ENCODE data around the gene LRP1B. TPM values are rescaled to one million over a fixed set of nuclear protein-coding genes. Genes with fewer than 3 reads are reported as not detected.

The LRP1B gene
- total RNA-seq, 3 donors from 2014 or later = 2.3 to 29.8 (median 21.8) TPM

DNA sequence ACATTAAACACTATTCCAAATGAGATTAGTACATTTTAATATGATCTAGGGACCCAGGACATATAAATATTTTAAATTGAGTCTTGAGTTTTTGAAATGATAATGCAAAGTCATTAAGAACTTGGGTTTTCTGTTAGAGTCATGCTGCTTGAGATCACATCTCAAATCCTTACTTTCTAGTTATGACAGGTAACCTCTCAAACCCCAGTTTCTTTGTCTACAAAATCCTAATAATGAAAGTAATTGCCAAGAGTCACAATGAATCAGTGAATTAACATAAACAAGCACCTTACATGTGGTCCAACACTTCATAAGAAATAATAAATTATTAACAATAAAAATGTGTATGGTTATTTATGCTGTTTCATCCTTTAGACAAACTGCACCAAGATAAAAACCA lies 607.6 kb downstream of the LRP1B start:
- Histone ChIP-seq H3K36me3 (no peaks in the 10 kb centered on the region), H3K4me3 (no peak overlapping the region), H3K4me1 (no peaks in the 10 kb centered on the region), H3K9me3 (no peaks in the 10 kb centered on the region), H3K27me3 (no peaks in the 10 kb centered on the region), H3K27ac (no peak overlapping the region)
- no peak for DNase-seq (ENCODE audit: low spot score in 2 of 2)
- intact Hi-C loops (cut with DNase I; ENCODE audit: low total_unique reads) = no loop called here
- TF ChIP-seq POLR2AphosphoS5 (IDR thresholded peaks at IDR 0.05) (no peak), POLR2A (IDR thresholded peaks at IDR 0.05) (no peak)
- TF ChIP-seq, protein P1, sequence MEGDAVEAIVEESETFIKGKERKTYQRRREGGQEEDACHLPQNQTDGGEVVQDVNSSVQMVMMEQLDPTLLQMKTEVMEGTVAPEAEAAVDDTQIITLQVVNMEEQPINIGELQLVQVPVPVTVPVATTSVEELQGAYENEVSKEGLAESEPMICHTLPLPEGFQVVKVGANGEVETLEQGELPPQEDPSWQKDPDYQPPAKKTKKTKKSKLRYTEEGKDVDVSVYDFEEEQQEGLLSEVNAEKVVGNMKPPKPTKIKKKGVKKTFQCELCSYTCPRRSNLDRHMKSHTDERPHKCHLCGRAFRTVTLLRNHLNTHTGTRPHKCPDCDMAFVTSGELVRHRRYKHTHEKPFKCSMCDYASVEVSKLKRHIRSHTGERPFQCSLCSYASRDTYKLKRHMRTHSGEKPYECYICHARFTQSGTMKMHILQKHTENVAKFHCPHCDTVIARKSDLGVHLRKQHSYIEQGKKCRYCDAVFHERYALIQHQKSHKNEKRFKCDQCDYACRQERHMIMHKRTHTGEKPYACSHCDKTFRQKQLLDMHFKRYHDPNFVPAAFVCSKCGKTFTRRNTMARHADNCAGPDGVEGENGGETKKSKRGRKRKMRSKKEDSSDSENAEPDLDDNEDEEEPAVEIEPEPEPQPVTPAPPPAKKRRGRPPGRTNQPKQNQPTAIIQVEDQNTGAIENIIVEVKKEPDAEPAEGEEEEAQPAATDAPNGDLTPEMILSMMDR (IDR thresholded peaks at IDR 0.05) = no peak

DNA sequence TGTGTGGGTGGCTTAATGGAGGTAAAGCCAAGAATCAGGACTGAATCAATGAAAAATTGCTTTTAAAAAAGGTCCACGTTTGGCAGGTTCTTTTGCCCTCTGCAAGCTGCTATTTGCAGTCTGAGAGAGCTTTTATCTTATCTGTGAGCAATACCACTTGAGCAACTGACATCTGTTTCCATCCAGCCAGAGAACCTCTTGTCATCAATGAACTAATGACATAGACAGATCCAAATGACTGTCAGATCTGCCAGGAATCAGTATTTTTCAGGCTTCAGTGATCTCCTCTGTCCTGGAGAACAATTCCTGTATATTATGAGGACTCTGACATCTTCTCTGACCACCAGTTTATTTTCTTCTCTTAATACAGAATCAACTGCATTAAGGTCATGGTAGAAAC lies 608.1 kb downstream of the LRP1B start:
- Histone ChIP-seq H3K4me3 (no peak overlapping the region), H3K4me1 (no peaks in the 10 kb centered on the region), H3K27ac (no peak overlapping the region), H3K9me3 (no peaks in the 10 kb centered on the region), H3K36me3 (no peaks in the 10 kb centered on the region), H3K27me3 (no peaks in the 10 kb centered on the region)
- DNase-seq (ENCODE audit: low spot score in 2 of 2) = no peak
- TF ChIP-seq POLR2A (IDR thresholded peaks at IDR 0.05) (no peak), POLR2AphosphoS5 (IDR thresholded peaks at IDR 0.05) (no peak)
- TF ChIP-seq, protein P1 (IDR thresholded peaks at IDR 0.05) = no peak
- intact Hi-C loops (cut with DNase I; ENCODE audit: low total_unique reads) = no loop called here

DNA sequence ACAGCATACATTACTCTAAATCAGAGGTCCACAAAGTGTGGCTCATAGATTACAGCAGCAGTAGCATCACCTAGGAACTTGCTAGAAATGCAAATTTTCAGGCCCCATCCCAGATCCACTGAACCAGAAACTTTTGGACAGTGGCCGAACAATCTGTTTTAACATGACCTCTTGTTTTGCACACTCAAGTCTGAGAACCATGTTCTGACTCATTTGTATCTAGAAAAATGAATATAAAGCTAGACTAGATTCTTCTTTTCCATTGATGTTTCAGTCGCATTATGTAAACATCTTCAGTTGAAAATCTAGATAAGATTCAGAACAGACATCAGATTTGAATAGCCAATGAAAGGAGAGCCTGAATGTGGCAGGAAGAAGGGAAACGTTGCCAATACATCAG lies 608.8 kb downstream of the LRP1B start:
- no peaks in the 10 kb centered on the region for H3K9me3 ChIP-seq

DNA sequence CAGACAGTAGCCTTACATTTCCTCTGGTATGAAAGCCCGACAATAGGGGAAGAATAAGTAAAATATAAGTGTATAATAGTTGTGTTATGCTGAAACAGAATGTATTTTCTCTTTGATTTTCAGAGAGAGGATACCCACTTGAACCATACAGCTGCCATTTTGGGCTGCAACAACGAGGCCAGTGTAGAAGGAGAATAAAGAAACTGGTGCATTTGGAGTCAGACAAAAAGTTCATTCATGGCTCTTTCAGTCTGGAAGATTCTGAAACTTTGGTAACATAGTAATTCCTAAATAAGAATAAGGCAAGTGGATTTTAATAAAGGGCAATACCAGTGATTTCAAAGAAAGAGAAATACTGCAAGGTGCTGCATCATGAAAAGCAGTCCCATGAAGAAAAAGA lies 610.9 kb downstream of the LRP1B start:
- TF ChIP-seq POLR2AphosphoS5 (IDR thresholded peaks at IDR 0.05) (no peak), POLR2A (IDR thresholded peaks at IDR 0.05) (no peak)
- TF ChIP-seq, protein P1 (IDR thresholded peaks at IDR 0.05) = no peak
- H3K27me3 ChIP-seq = no peaks in the 10 kb centered on the region
- DNase-seq (ENCODE audit: low spot score in 2 of 2) = no peak
- no peaks in the 10 kb centered on the region for H3K36me3 ChIP-seq
- H3K9me3 ChIP-seq = no peaks in the 10 kb centered on the region
- no peak overlapping the region for H3K4me3 ChIP-seq
- intact Hi-C loops (cut with DNase I; ENCODE audit: low total_unique reads) = no loop called here
- H3K4me1 ChIP-seq = no peaks in the 10 kb centered on the region
- no peak overlapping the region for H3K27ac ChIP-seq

More for the DNA sequence above, 608.8 kb downstream of the LRP1B start:
- Histone ChIP-seq H3K4me3 (no peak overlapping the region), H3K27me3 (no peaks in the 10 kb centered on the region), H3K4me1 (no peaks in the 10 kb centered on the region), H3K27ac (no peak overlapping the region), H3K36me3 (no peaks in the 10 kb centered on the region)
- TF ChIP-seq, protein P1 (IDR thresholded peaks at IDR 0.05) = no peak
- TF ChIP-seq POLR2AphosphoS5 (IDR thresholded peaks at IDR 0.05) = no peak
- no peak for TF ChIP-seq POLR2A (IDR thresholded peaks at IDR 0.05)
- no peak for DNase-seq (ENCODE audit: low spot score in 2 of 2)
- intact Hi-C loops (cut with DNase I; ENCODE audit: low total_unique reads) = no loop called here

DNA sequence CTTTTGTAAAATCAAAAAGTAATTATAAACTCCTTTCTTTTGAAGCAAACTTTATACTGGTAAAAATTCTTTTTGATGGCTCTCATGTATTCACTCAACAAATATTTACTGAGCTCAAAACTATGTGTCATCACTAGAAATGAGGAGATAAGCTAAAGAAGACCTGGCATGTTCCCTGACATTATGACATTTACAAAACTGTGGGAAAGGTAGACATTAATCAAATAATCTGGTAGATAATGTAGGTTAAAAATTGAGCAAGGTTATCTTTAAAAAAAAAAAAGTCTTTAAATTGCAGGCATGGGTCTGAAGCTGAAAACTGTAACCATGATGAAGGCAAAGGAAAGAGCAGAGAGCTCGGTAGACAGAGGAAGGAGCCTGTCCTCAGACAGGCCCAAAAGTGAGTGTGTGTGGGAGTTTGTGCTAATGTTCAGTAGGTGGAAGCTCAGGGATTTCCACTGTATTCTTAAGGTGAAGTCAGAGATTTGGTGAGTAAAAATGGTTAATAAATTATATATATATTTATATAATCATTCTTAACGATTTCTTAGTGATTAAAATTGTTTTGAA lies 612.9 kb downstream of the LRP1B start:
- no peak for TF ChIP-seq POLR2A (IDR thresholded peaks at IDR 0.05)
- no peaks in the 10 kb centered on the region for H3K9me3 ChIP-seq

More for the DNA sequence above, 612.9 kb downstream of the LRP1B start:
- Histone ChIP-seq H3K4me1 (no peaks in the 10 kb centered on the region), H3K36me3 (no peaks in the 10 kb centered on the region), H3K27me3 (no peaks in the 10 kb centered on the region), H3K27ac (no peak overlapping the region), H3K4me3 (no peak overlapping the region)
- DNase-seq (ENCODE audit: low spot score in 2 of 2) = no peak
- intact Hi-C loops (cut with DNase I; ENCODE audit: low total_unique reads) = no loop called here

Data from breast epithelium (tissue), 4 donors.